SK-N-SH treated with all-trans-retinoic acid at 6 μM for 48 hours (cell line): ENCODE measurements around the gene TMEM127.

Source experiments
- BACH2 ChIP-seq: fragments of 250-450 bp; sonication (Bioruptor Pico); IDR thresholded peaks from 2 replicates; pipeline ENCODE4 v1.9.0; 2021; ENCODE audit warnings: mild to moderate bottlenecking, borderline replicate concordance
- CREB5 ChIP-seq: fragments of 250-450 bp; sonication (Bioruptor Pico); IDR thresholded peaks from 2 replicates; pipeline ENCODE4 v1.5.1; 2020; ENCODE audit warnings: low read depth, mild to moderate bottlenecking, moderate library complexity
- ESRRG ChIP-seq: fragments of 250-450 bp; sonication (Bioruptor Pico); IDR thresholded peaks from 2 replicates; pipeline ENCODE4 v1.6.1; 2021; ENCODE audit warnings: mild to moderate bottlenecking
- PATZ1 ChIP-seq: fragments of 250-450 bp; sonication (Bioruptor Pico); IDR thresholded peaks from 2 replicates; pipeline ENCODE4 v1.8.0; 2020; ENCODE audit warnings: mild to moderate bottlenecking, moderate library complexity, borderline replicate concordance
- POU6F1 ChIP-seq: fragments of 250-450 bp; sonication (Bioruptor Pico); IDR thresholded peaks from 2 replicates; pipeline ENCODE4 v1.8.0; 2021; ENCODE audit warnings: low read depth, mild to moderate bottlenecking, moderate library complexity, borderline replicate concordance
- RARB ChIP-seq: fragments of 250-450 bp; sonication (Bioruptor Pico); IDR thresholded peaks from 2 replicates; pipeline ENCODE4 v1.8.0; 2021; ENCODE audit warnings: mild to moderate bottlenecking, moderate library complexity
- TCF4 ChIP-seq: fragments of 250-450 bp; sonication (Bioruptor Pico); IDR thresholded peaks from 2 replicates; pipeline ENCODE4 v1.8.0; 2021; ENCODE audit warnings: mild to moderate bottlenecking, moderate library complexity, borderline replicate concordance
- TOX ChIP-seq: fragments of 250-450 bp; sonication (Bioruptor Pico); IDR thresholded peaks from 2 replicates; pipeline ENCODE4 v1.8.0; 2021; ENCODE audit warnings: mild to moderate bottlenecking, moderate library complexity, borderline replicate concordance
- ZFP3 ChIP-seq: fragments of 250-450 bp; sonication (Bioruptor Pico); IDR thresholded peaks from 2 replicates; pipeline ENCODE4 v1.5.0; 2020; ENCODE audit warnings: mild to moderate bottlenecking, moderate library complexity

- TF ChIP-seq TCF4 (CRISPR knock-in tag): no peak
- no peak for TF ChIP-seq ZFP3 (CRISPR knock-in tag)
- TF ChIP-seq PATZ1 (CRISPR knock-in tag): no peak
- no peak for TF ChIP-seq ESRRG
- no peak for TF ChIP-seq TOX (CRISPR knock-in tag)
- TF ChIP-seq POU6F1 (CRISPR knock-in tag): no peak
- TF ChIP-seq BACH2 (CRISPR knock-in tag): no peak
- TF ChIP-seq RARB: no peak
- no peak for TF ChIP-seq CREB5 (CRISPR knock-in tag)
These were observed 995 bp downstream of the TMEM127 start for GRCh38 chr2:96264656-96265348.
